Transverse colon (tissue), 4 donors: ENCODE data around the gene TDRD9. TPM values are rescaled to one million over a fixed set of nuclear protein-coding genes. Genes with fewer than 3 reads are reported as not detected.

Source experiments
- DNase-seq: peaks from one replicate; pipeline ENCODE4 v3.0.0-alpha.2; 2019
- H3K27ac ChIP-seq, 4 donors: fragments of 200-600 bp; sonication (generic); 2 replicates each; pipeline ENCODE4 v1.5.1; 2016 to 2018; ENCODE audit warnings: inconsistent platforms in 4 of 4
- H3K27me3 ChIP-seq: fragments of 200-600 bp; sonication (generic); 2 replicates; pipeline ENCODE4 v1.5.1; 2017; ENCODE audit warnings: inconsistent platforms
- H3K36me3 ChIP-seq, 4 donors: fragments of 200-600 bp; sonication (generic); 2 replicates each; pipeline ENCODE4 v1.5.1; 2017 to 2019; ENCODE audit warnings: inconsistent platforms in 4 of 4
- H3K4me1 ChIP-seq, 4 donors: fragments of 200-600 bp; sonication (generic); 2 replicates each; pipeline ENCODE4 v1.5.1; 2017 to 2020; ENCODE audit warnings: inconsistent platforms in 4 of 4
- H3K4me3 ChIP-seq, 4 donors: fragments of 200-600 bp; sonication (generic); 1 replicate in 1 of 4; 2 replicates in 3 of 4; pipeline versions ENCODE4 v1.5.1 to v1.6.1; 2017 to 2019; ENCODE audit warnings: inconsistent platforms in 4 of 4
- H3K9me3 ChIP-seq, 2 donors: fragments of 200-600 bp; sonication (generic); 2 replicates each; pipeline ENCODE4 v1.5.1; 2017 to 2019; ENCODE audit warnings: inconsistent platforms in 2 of 2
- CTCF ChIP-seq, 5 experiments: fragments of 200-600 bp in 3 of 5; fragments of 450-650 bp in 2 of 5; sonication (generic) in 3 of 5; IDR thresholded peaks; 1 replicate in 2 of 5; 2 replicates in 3 of 5; pipeline ENCODE4 v1.5.1; 2016 to 2017; ENCODE audit warnings: antibody characterized with exemption in 5 of 5, inconsistent platforms in 3 of 5, mild to moderate bottlenecking in 2 of 5, moderate library complexity in 1 of 5
- EP300 ChIP-seq: sonication (generic); formaldehyde crosslinking; IDR thresholded peaks from one replicate; pipeline ENCODE4 v1.6.1; 2017; ENCODE audit warnings: antibody characterized with exemption, low read depth
- POLR2A ChIP-seq: fragments of 450-650 bp; IDR thresholded peaks from one replicate; pipeline ENCODE4 v1.6.1; 2016; ENCODE audit warnings: antibody characterized with exemption, mild to moderate bottlenecking, moderate library complexity
- POLR2AphosphoS5 ChIP-seq, 3 donors: sonication (generic); formaldehyde crosslinking; IDR thresholded peaks; one replicate each; pipeline ENCODE4 v1.6.1; 2016; ENCODE audit warnings: antibody characterized with exemption in 3 of 3
- WGBS, 2 donors: methylation state at CpG; one replicate each; pipeline ENCODE4 v1.1.5; 2018; ENCODE audit warnings: low coverage in 1 of 2; 5-methylcytosine and 5-hydroxymethylcytosine counted together
- in situ Hi-C, 4 donors: fragments of 200-750 bp; cut with MboI; loops; one replicate each; pipeline versions ENCODE4 v1.15.0 to v1.15.1; 2017; ENCODE audit warnings: low sequenced_read_pairs in 3 of 4, low pct_ligation_motif_present in 1 of 4, low pct_unique_long_range_greater_than_20kb in 1 of 4
- intact Hi-C: fragments of 100-400 bp; cut with DNase I; formaldehyde crosslinking; loops from one replicate; pipeline ENCODE4 v1.15.1; 2023; ENCODE audit warnings: low total_unique reads
- total RNA-seq, 4 donors: library from RNA; depleted of rRNA; stranded (reverse); fragments of >200 nt; gene quantifications; one replicate each; pipeline ENCODE4 v1.1.0, GENCODE V29; 2016

Gene TDRD9
- total RNA-seq, 4 donors from 2014 or later: 0.55 to 0.79 TPM; not detected in 2

GRCh38 chr14:104054222-104054905 lies 126.1 kb downstream of the TDRD9 start:
- 78 to 100% methylated on average over 2 to 16 of the region's 16 CpGs for WGBS, 2 donors
- Histone ChIP-seq H3K27ac (no peak overlapping the region), H3K4me1 (no peaks in the 10 kb centered on the region), H3K4me3 (no peak overlapping the region), H3K27me3 (peaks cover 14% of the 10 kb centered on the region), H3K9me3 (no peaks in the 10 kb centered on the region), H3K36me3 (no peaks in the 10 kb centered on the region)
- in situ Hi-C loops (no loop called here), intact Hi-C loops (no loop called here)
- no peak for DNase-seq
- no peak for TF ChIP-seq POLR2A
- no peak for TF ChIP-seq CTCF (IDR thresholded peaks at IDR 0.05)
- TF ChIP-seq EP300: no peak
- TF ChIP-seq POLR2AphosphoS5 (IDR thresholded peaks at IDR 0.05): no peak

GRCh38 chr14:104062281-104062680 lies 134.0 kb downstream of the TDRD9 start:
- intact Hi-C loops: no loop called here
- no peak for DNase-seq
- peaks cover 12% of the 10 kb centered on the region for H3K27me3 ChIP-seq
- H3K9me3 ChIP-seq: peaks cover 0 to 5% of the 10 kb centered on the region in 2 donors
- H3K4me1 ChIP-seq: no peaks in the 10 kb centered on the region
- in situ Hi-C loops: no loop called here
- H3K4me3 ChIP-seq: no peak overlapping the region
- no peaks in the 10 kb centered on the region for H3K36me3 ChIP-seq
- TF ChIP-seq EP300: no peak
- no peak overlapping the region for H3K27ac ChIP-seq
- 85 to 86% methylated on average over 1 of the region's 1 CpG for WGBS, 2 donors

GRCh38 chr14:104064003-104064402 lies 135.7 kb downstream of the TDRD9 start:
- no peak overlapping the region for H3K27ac ChIP-seq
- H3K9me3 ChIP-seq: peaks cover 0 to 5% of the 10 kb centered on the region in 2 donors
- no peak overlapping the region for H3K4me3 ChIP-seq
- H3K36me3 ChIP-seq: no peaks in the 10 kb centered on the region
- no peaks in the 10 kb centered on the region for H3K4me1 ChIP-seq
- TF ChIP-seq POLR2A: no peak
- intact Hi-C loops (no loop called here), in situ Hi-C loops (no loop called here)
- peaks cover 7% of the 10 kb centered on the region for H3K27me3 ChIP-seq
- no peak for DNase-seq
- 57 to 67% methylated on average over 8 to 9 of the region's 10 CpGs for WGBS, 2 donors

GRCh38 chr14:104066279-104066678 lies 138.0 kb downstream of the TDRD9 start:
- in situ Hi-C loops: no loop called here
- 88% methylated on average over 5 of the region's 5 CpGs; no CpG with 5 or more reads in 1 of the 2 donors for WGBS, 2 donors
- H3K4me3 ChIP-seq: no peak overlapping the region
- intact Hi-C loops: no loop called here
- no peaks in the 10 kb centered on the region for H3K4me1 ChIP-seq
- H3K36me3 ChIP-seq: no peaks in the 10 kb centered on the region
- no peak overlapping the region for H3K27ac ChIP-seq
- no peak for DNase-seq
- peaks cover 11% of the 10 kb centered on the region for H3K27me3 ChIP-seq
- TF ChIP-seq POLR2AphosphoS5 (IDR thresholded peaks at IDR 0.05) (no peak), CTCF (IDR thresholded peaks at IDR 0.05) (no peak), POLR2A (no peak), EP300 (no peak)
- H3K9me3 ChIP-seq: peaks cover 0 to 5% of the 10 kb centered on the region in 2 donors

GRCh38 chr14:104066719-104067295 lies 138.6 kb downstream of the TDRD9 start:
- Histone ChIP-seq H3K27ac (no peak overlapping the region), H3K4me1 (no peaks in the 10 kb centered on the region), H3K36me3 (no peaks in the 10 kb centered on the region), H3K27me3 (peaks cover 11% of the 10 kb centered on the region), H3K9me3 (peaks cover 0 to 5% of the 10 kb centered on the region in 2 donors), H3K4me3 (no peak overlapping the region)
- WGBS, 2 donors: 84 to 90% methylated on average over 2 to 4 of the region's 4 CpGs
- in situ Hi-C loops: no loop called here
- intact Hi-C loops: no loop called here
- no peak for DNase-seq
- TF ChIP-seq EP300: no peak
- no peak for TF ChIP-seq POLR2A
- TF ChIP-seq CTCF (IDR thresholded peaks at IDR 0.05): no peak
- TF ChIP-seq POLR2AphosphoS5 (IDR thresholded peaks at IDR 0.05): no peak
